Stimulated activated CD4-positive, alpha-beta T cell treated with anti-CD3 and anti-CD28 coated beads, Interleukin-15, amount 100 ng/mL, for 48 hours (primary cell): ENCODE data around the gene PRKCE.

Experiments
- DNase-seq, 2 donors: peaks; one replicate each; pipeline ENCODE4 v3.0.0-alpha.2; 2020; ENCODE audit warnings: low read depth in 2 of 2

PRKCE gene

DNA sequence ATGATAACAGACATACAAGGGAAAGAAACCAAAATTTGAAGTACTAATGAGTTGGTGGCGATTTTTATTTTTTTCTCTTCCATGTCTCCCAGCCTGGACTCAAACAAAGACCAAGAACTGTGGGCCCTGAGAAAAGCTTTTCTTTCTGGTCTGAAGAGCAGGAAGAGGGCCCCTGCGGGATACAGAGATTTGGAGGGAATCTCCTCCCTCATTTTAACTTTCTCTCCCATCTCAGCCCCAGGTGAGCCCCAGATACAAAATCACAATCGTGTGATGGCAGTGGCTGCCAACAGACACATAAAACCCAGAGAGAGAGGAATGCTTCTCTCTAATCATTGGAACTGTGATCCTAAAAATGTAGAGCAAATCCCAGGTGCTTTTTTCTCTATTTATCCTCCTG is 19.5 kb upstream of the PRKCE start:
- no peak for DNase-seq

DNA sequence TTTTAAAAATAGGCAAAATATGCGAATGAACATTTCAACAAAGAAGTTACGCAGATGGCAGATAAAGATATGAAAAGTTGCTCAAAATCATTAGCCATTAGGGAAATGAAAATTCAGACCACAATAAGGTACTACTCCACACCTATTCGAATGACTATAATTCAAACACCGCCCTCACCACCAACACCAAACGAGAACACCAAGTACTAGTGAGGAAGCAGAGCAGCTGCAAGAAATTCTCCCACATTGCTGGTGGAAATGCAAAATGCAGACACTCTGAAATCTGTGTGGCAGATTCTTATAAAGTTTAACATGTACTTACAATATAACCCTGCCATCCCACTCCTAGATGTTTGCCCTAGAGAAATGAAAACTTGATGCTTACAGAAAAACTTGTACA is 17.3 kb upstream of the PRKCE start:
- DNase-seq: no peak

- no peak for DNase-seq
Observed at GRCh38 chr2:45636008-45636407, 15.5 kb upstream of the PRKCE start.

DNA sequence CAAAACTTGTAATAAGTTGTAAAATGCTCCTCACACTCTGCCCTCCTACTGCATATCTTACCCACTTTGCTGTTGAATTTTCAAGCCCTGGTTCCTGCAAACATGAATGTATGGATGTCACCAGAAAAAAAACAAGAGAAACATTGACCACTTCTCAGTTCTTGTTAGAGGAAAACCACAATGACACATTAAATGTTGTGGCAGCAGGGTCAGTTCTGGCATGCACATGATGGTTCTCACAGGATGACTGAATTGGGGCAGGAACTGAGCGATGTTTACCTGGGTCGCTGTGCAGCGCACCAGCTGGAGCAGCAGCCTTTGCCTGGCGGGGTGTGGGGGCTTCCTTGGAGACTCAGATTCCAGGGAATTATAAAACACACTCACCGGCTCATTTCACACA is 14.0 kb upstream of the PRKCE start:
- DNase-seq: no peak

GRCh38 chr2:45640576-45640975 is 10.9 kb upstream of the PRKCE start:
- no peak for DNase-seq

GRCh38 chr2:45643095-45643494 is 8.4 kb upstream of the PRKCE start:
- DNase-seq: no peak

GRCh38 chr2:45643543-45644542 is 7.6 kb upstream of the PRKCE start:
- DNase-seq: peak in 1 of 2 donors; percentile 61

- no peak for DNase-seq
Observed at GRCh38 chr2:45646289-45646688, 5.2 kb upstream of the PRKCE start.

DNA sequence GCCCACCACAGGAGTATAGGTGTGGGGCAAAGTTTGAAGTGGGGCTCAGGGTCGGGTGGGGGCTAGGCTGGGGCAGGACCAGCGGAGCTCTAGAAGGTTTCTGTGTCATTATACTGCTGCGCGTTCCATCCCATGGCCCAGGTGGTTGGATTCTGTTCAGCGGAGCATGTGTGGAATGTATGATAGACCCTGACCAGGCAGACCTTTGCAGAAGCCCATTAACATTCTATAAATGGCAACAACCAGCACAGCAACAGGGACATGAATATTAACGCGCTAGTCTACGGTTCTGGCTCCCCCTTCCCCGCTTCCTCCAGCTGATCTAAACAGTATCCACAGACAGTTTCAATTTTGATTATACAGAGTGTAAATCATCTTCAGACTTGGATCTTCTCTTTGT is 4.1 kb upstream of the PRKCE start:
- DNase-seq: no peak

DNA sequence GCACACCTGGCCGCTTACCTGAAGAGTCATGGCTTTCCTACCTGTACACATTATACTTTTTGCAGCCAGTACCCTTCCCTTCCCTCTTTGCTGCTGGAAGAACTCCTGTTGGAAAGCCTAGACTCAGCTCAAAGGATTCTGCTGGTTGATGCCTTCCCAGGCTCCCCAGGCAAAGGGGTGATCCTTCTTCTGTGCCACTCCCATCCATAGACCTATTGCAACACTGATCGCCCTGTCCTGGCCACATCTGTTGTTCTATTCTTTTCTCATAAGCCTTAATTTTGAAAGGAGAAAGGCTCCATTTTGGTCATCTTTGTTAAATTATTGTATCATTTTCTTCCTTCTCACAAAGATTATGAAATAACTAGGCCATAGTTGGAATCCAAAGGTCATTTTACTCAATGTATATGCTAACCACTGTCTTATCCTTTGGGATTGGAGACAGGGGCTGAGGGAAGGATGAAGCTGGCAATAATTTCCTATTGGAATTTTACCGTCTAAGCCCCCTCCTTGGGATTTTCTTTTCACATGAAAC is 3.4 kb upstream of the PRKCE start:
- DNase-seq: no peak

GRCh38 chr2:45648636-45649035 is 2.8 kb upstream of the PRKCE start:
- no peak for DNase-seq

DNA sequence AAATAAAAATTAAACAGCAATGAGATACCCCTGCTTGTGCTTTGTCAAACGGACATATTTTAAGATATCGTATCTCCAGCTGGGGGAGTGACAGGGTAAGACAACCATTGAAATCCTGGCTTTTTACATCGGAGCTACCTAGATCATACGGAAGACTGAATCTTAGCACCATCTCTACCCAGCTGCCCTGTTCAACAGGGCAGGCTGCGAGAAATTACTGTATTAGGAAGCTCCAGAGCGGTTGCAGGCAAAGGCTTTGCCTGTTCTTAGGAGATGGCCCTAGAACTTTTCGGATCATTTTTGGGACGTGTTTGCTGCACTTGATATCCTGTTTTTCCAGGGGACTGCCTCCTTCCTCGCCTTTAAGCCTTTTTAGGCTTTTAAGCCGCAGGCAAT is 2.0 kb upstream of the PRKCE start:
- no peak for DNase-seq

DNA sequence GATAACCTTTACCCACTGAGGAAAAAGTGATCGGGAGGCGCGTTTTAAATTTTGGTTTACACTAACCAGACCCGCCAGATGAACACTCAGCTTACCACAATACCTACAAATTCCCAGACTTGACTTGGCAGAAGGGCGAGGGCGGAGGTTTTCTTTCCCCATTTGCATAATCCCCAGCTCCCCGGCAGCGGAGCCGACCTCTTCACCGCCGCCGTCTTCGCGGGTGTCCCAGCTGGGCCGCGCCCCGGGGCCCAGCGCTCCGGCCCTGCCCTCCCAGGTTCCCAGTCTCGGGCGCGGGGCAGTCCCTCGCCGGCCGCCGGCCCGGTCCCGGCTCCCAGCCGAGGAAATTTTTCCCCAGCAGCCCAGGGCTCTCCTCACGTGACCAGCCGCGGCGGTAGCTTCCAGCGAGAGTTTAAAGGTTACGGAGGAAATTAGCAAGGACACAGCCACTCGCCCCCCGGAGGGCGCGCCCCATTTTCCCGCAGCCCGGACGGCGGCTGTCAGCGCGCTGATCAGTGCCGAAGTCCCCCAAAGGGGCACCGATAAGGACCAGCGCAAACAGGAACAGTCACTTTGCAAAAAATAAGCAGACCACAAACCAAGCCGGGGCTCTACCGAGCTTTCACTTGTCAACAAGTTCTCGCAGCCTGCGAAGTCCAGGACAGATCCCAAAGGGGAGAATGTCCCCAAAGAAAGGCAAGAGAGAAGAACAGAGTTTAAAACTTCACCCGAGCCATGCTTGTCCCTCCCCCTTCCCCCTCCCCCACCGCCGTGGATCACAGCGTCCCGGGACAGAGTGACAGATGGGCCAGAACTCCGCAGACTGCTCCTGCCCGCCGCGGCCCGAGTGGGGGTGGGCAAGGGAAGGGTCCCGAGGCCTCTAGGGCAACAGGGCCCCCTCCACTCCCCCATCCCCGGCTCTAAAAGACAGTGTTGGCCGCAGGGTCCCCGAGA is 1.3 kb upstream of the PRKCE start:
- peak in 1 of 2 donors; percentile 43 for DNase-seq

GRCh38 chr2:45650851-45651414 is 542 bp upstream of the PRKCE start:
- peak; percentile 80 to 87 for DNase-seq

- peak in 1 of 2 donors; percentile 22 for DNase-seq
Observed at GRCh38 chr2:45652090-45653031, 886 bp downstream of the PRKCE start.

- no peak for DNase-seq
Observed at GRCh38 chr2:45653122-45653913, 1.8 kb downstream of the PRKCE start.

GRCh38 chr2:45654250-45654649 is 2.8 kb downstream of the PRKCE start:
- no peak for DNase-seq

- no peak for DNase-seq
Observed at GRCh38 chr2:45661828-45662227, 10.4 kb downstream of the PRKCE start.

- no peak for DNase-seq
Observed at GRCh38 chr2:45664635-45665261, 13.3 kb downstream of the PRKCE start.
